Fibroblast of the aortic adventitia (primary cell): ENCODE data around the gene DBN1. TPM values are rescaled to one million over a fixed set of nuclear protein-coding genes. Genes with fewer than 3 reads are reported as not detected.

Experiments
- DNase-seq: peaks from one replicate; pipeline ENCODE4 v3.0.0-alpha.2; 2010; ENCODE audit warnings: low read depth
- H3K4me3 ChIP-seq: 2 replicates; pipeline ENCODE4 v1.5.1; 2011; ENCODE audit warnings: low read depth, mild to moderate bottlenecking, control low read depth, low read length, moderate library complexity
- CTCF ChIP-seq: IDR thresholded peaks from 2 replicates; pipeline ENCODE4 v1.5.1; 2011; ENCODE audit warnings: mild to moderate bottlenecking, low read length, control low read depth, inconsistent platforms; ENCODE audit not compliant: insufficient read depth
- total RNA-seq: library from RNA; depleted of rRNA; stranded (reverse); fragments of >200 nt; gene quantifications from 2 replicates; pipeline ENCODE4 v1.2.3, GENCODE V29; 2012; ENCODE audit warnings: low replicate concordance

The DBN1 gene
- total RNA-seq, 1 donor = 188 TPM

- no peak for TF ChIP-seq CTCF
- no peak for DNase-seq
- H3K4me3 ChIP-seq = no peak overlapping the region
Measured at GRCh38 chr5:177448244-177448950, 25.0 kb downstream of the DBN1 start.

- peak; percentile 74 for DNase-seq
- H3K4me3 ChIP-seq = peak overlapping the region; percentile 77
- peak; percentile 14 for TF ChIP-seq CTCF
Measured at GRCh38 chr5:177447611-177448243, 25.7 kb downstream of the DBN1 start.

- no peak for TF ChIP-seq CTCF
- DNase-seq = no peak
Measured at GRCh38 chr5:177447066-177447610, 26.3 kb downstream of the DBN1 start.

GRCh38 chr5:177446200-177447065, 27.0 kb downstream of the DBN1 start, which contains the start of gene PRR7:
TSS of gene PRR7 (plus strand) at chr5:177446814. CDS start at chr5:177455068, 8,254 bp downstream.
- TF ChIP-seq CTCF = no peak
- peak; percentile 39 for DNase-seq

More at GRCh38 chr5:177447066-177447610, 26.3 kb downstream of the DBN1 start:
- H3K4me3 ChIP-seq = peak overlapping the region; percentile 77

GRCh38 chr5:177445917-177446199, 27.6 kb downstream of the DBN1 start:
- no peak for DNase-seq
- H3K4me3 ChIP-seq = peak overlapping the region; percentile 77
- no peak for TF ChIP-seq CTCF

More at GRCh38 chr5:177446200-177447065, 27.0 kb downstream of the DBN1 start, which contains the start of gene PRR7:
- H3K4me3 ChIP-seq = peak within 1 kb of the TSS; percentile 77

GRCh38 chr5:177445052-177445916, 28.1 kb downstream of the DBN1 start:
- H3K4me3 ChIP-seq = no peak overlapping the region
- DNase-seq = no peak
- TF ChIP-seq CTCF = no peak
